K562 (cell line): ENCODE results near the gene FBLN2. TPM values are rescaled to one million over a fixed set of nuclear protein-coding genes. Genes with fewer than 3 reads are reported as not detected.

Experiments used
- ATAC-seq: fragments of 200-7000 bp; cut with Tn5 transposase; 3 replicates; pipeline ENCODE4 v1.9.1; 2020; ENCODE audit warnings: moderate library complexity
- BruUV-seq: library from RNA; stranded (reverse); fragments of 400-500 nt; replicated peaks from 2 replicates; lab custom pipeline; 2021; lab: Mats Ljungman, UMichigan
- CTCF ChIA-PET: fragments of 300-600 bp; formaldehyde crosslinking; extraction: SDS; loops from one replicate; lab custom pipeline; 2021; ENCODE audit warnings: low intra/inter-chr PET ratio; lab: Yijun Ruan, JAX
- POLR2A ChIA-PET: fragments of 300-600, 350-650 bp; sonication (Branson Sonifier 250); formaldehyde crosslinking; extraction: SDS; loops from one replicate; lab custom pipeline; 2021; ENCODE audit warnings: antibody characterized with exemption, inconsistent platforms; lab: Yijun Ruan, JAX
- DNase-seq, 4 experiments: peaks; one replicate each; pipeline versions ENCODE4 v3.0.0 to v3.0.0-alpha.2; 2011 to 2018; ENCODE audit warnings: low spot score in 3 of 4, mixed read lengths in 3 of 4; ENCODE audit errors: extremely low read depth in 1 of 4
- FAIRE-seq: peaks from 2 replicates; lab custom pipeline; 2011; peaks lifted over from hg19 to GRCh38; lab: Jason Lieb, UNC
- H2AFZ ChIP-seq: 2 replicates; pipeline ENCODE4 v1.6.0; 2011; ENCODE audit warnings: low read depth, low read length, control low read depth, inconsistent platforms
- H3K27ac ChIP-seq: fragments of 200-600 bp; 3 replicates; pipeline ENCODE4 v1.8.0; 2011; ENCODE audit warnings: low read depth, mild to moderate bottlenecking, control low read depth, inconsistent platforms, low read length, moderate library complexity, mixed read lengths; ENCODE audit errors: extremely low read depth
- H3K27me3 ChIP-seq, 2 experiments: fragments of 300-600 bp in 1 of 2; 2 replicates in 1 of 2; 3 replicates in 1 of 2; pipeline versions ENCODE4 v1.6.0 to v1.8.0; 2011; ENCODE audit warnings: inconsistent platforms in 2 of 2, low read length in 2 of 2, mild to moderate bottlenecking in 1 of 2, mixed read lengths in 1 of 2, moderate library complexity in 1 of 2; ENCODE audit not compliant: control insufficient read depth in 2 of 2, insufficient read depth in 2 of 2
- H3K36me3 ChIP-seq: fragments of 300-600 bp; 3 replicates; pipeline ENCODE4 v1.8.0; 2011; ENCODE audit warnings: mild to moderate bottlenecking, low read length, inconsistent platforms; ENCODE audit not compliant: control insufficient read depth, insufficient read depth
- H3K4me1 ChIP-seq, 2 experiments: fragments of 200-600 bp in 1 of 2; replicated peaks in 1 of 2; 2 replicates in 1 of 2; 3 replicates in 1 of 2; pipeline versions ENCODE4 v1.5.1 to v1.8.0; 2011; ENCODE audit warnings: inconsistent platforms in 2 of 2, low read length in 2 of 2, mild to moderate bottlenecking in 1 of 2, mixed read lengths in 1 of 2, moderate library complexity in 1 of 2; ENCODE audit not compliant: control insufficient read depth in 2 of 2, insufficient read depth in 2 of 2
- H3K4me2 ChIP-seq: 2 replicates; pipeline ENCODE4 v1.6.1; 2011; ENCODE audit warnings: low read length, control low read depth, inconsistent platforms, mixed read lengths; ENCODE audit not compliant: insufficient read depth
- H3K4me3 ChIP-seq: fragments of 200-600 bp; sonication (generic), shearing (Covaris generic); 2 replicates; pipeline ENCODE4 v1.5.1; 2016; ENCODE audit warnings: control low read depth, inconsistent platforms
- H3K79me2 ChIP-seq: fragments of 200-600 bp; 3 replicates; pipeline ENCODE4 v1.8.0; 2011; ENCODE audit warnings: low read length, inconsistent platforms; ENCODE audit not compliant: control insufficient read depth, insufficient read depth
- H3K9ac ChIP-seq, 2 experiments: 2 replicates each; pipeline versions ENCODE4 v1.6.0 to v1.6.1; 2011; ENCODE audit warnings: low read depth in 2 of 2, low read length in 2 of 2, control low read depth in 1 of 2, inconsistent platforms in 1 of 2, mild to moderate bottlenecking in 1 of 2, mixed read lengths in 1 of 2; ENCODE audit not compliant: insufficient read depth in 1 of 2
- H3K9me1 ChIP-seq: one replicate; pipeline ENCODE4 v1.6.0; 2011; ENCODE audit warnings: inconsistent platforms, mild to moderate bottlenecking, low read length, moderate library complexity; ENCODE audit not compliant: control insufficient read depth, insufficient read depth
- H3K9me3 ChIP-seq: replicated peaks from 2 replicates; pipeline ENCODE4 v1.5.1; 2011; ENCODE audit warnings: low read depth, low read length, inconsistent platforms; ENCODE audit not compliant: control insufficient read depth, insufficient read depth
- H4K20me1 ChIP-seq: replicated peaks from 2 replicates; pipeline ENCODE4 v1.6.1; 2011; ENCODE audit warnings: low read length, inconsistent platforms, mixed read lengths; ENCODE audit not compliant: control insufficient read depth, insufficient read depth
- CBFA2T3 ChIP-seq: fragments of 450-650 bp; IDR thresholded peaks from 2 replicates; pipeline ENCODE4 v1.6.1; 2017
- EGR1 ChIP-seq: fragments of 450-650 bp; conservative IDR thresholded peaks from 2 replicates; pipeline ENCODE4 v1.6.1; 2017; ENCODE audit warnings: mild to moderate bottlenecking
- HMG20B ChIP-seq: fragments of 250-450 bp; sonication (Bioruptor Pico); IDR thresholded peaks from 2 replicates; pipeline ENCODE4 v1.5.0; 2021; ENCODE audit warnings: mild to moderate bottlenecking
- NELFE ChIP-seq: IDR thresholded peaks from 2 replicates; pipeline ENCODE4 v1.6.1; 2011; ENCODE audit warnings: mild to moderate bottlenecking; ENCODE audit not compliant: insufficient read depth, insufficient read length
- PBX2 ChIP-seq, 2 experiments: IDR thresholded peaks in 1 of 2; conservative IDR thresholded peaks in 1 of 2; 2 replicates each; pipeline ENCODE4 v1.6.1; 2016; ENCODE audit warnings: low read depth in 2 of 2, mild to moderate bottlenecking in 1 of 2, missing compliant biosample characterization in 1 of 2, missing genetic modification characterization in 1 of 2, moderate library complexity in 1 of 2
- RBM22 ChIP-seq: fragments of 200-400 bp; formaldehyde crosslinking; IDR thresholded peaks from 2 replicates; pipeline ENCODE4 v1.6.1; 2018; ENCODE audit warnings: low read length, low read depth; ENCODE audit not compliant: poor library complexity, severe bottlenecking
- RFX5 ChIP-seq: IDR thresholded peaks from 2 replicates; pipeline ENCODE4 v1.6.1; 2011; ENCODE audit warnings: low read depth, mild to moderate bottlenecking, improper control_type of control experiment, low read length
- U2AF1 ChIP-seq: fragments of 200-400 bp; formaldehyde crosslinking; optimal IDR thresholded peaks from 2 replicates; pipeline ENCODE3; 2017; ENCODE audit warnings: mild to moderate bottlenecking, low read depth, low read length, moderate library complexity
- ZFP1 ChIP-seq: fragments of 450-650 bp; formaldehyde crosslinking; IDR thresholded peaks from 2 replicates; pipeline ENCODE4 v1.4.0; 2020; ENCODE audit warnings: mild to moderate bottlenecking, mixed read lengths
- ZNF274 ChIP-seq: IDR thresholded peaks from 2 replicates; pipeline ENCODE4 v1.6.1; 2011; ENCODE audit warnings: low read depth, mild to moderate bottlenecking, low read length, moderate library complexity, borderline replicate concordance
- ZNF324 ChIP-seq: fragments of 250-450 bp; sonication (Bioruptor Pico); IDR thresholded peaks from 2 replicates; pipeline ENCODE4 v1.4.0; 2020; ENCODE audit warnings: mild to moderate bottlenecking
- ZNF644 ChIP-seq: fragments of 200-800 bp; sonication (Bioruptor generic); IDR thresholded peaks from 2 replicates; pipeline ENCODE4 v1.6.1; 2016; ENCODE audit warnings: low read depth, missing genetic modification characterization, missing compliant biosample characterization
- ZNF77 ChIP-seq: fragments of 250-450 bp; sonication (Bioruptor Pico); IDR thresholded peaks from 2 replicates; pipeline ENCODE4 v1.5.0; 2020
- ZNF830 ChIP-seq: fragments of 250-450 bp; sonication (Bioruptor Pico); IDR thresholded peaks from 2 replicates; pipeline ENCODE4 v1.5.0; 2021; ENCODE audit warnings: mild to moderate bottlenecking
- WGBS: fragments of 100-300 bp; shearing (Covaris generic); methylation state at CpG from one replicate; pipeline ENCODE4 v1.1.6; 2016; ENCODE audit warnings: low coverage, mixed read lengths; ENCODE audit not compliant: insufficient coverage; ENCODE audit errors: missing lambda C conversion rate; 5-methylcytosine and 5-hydroxymethylcytosine counted together
- in situ Hi-C: fragments of 300-500 bp; cut with MboI; formaldehyde crosslinking; loops from 4 replicates; pipeline ENCODE4 v1.15.0; 2018; ENCODE audit warnings: inconsistent platforms, mixed read lengths
- intact Hi-C: fragments of 100-400 bp; cut with micrococcal nuclease; formaldehyde crosslinking; loops from 2 replicates; pipeline ENCODE4 v1.14.2; 2022
- polyA plus RNA-seq, 8 experiments: library from polyadenylated mRNA; depleted of rRNA in 4 of 8; stranded (reverse) in 5 of 8; unstranded in 3 of 8; fragments of >200 nt; fragmentation: Nextera tagmentation in 2 of 8; fragmentation: Illumina TruSeq in 1 of 8; extraction: Ambion mirVana in 2 of 8; extraction: Trizol in 1 of 8; gene quantifications; 2 replicates each; pipeline versions ENCODE4 v1.2.1 to v1.2.3, GENCODE V29; 2011 to 2014; ENCODE audit warnings: inconsistent platforms in 1 of 8, missing spikeins in 1 of 8
- total RNA-seq, 7 experiments: library from RNA; depleted of rRNA in 6 of 7; stranded (reverse); fragments of >200 nt in 6 of 7; fragmentation: Illumina TruSeq in 2 of 7; extraction: Trizol in 2 of 7; gene quantifications; 2 replicates each; pipeline versions ENCODE4 v1.2.1 to v1.2.3, GENCODE V29; 2011 to 2021; ENCODE audit warnings: low replicate concordance in 1 of 7
- TF ChIP-seq, protein P1 (sequence below): fragments of 250-450 bp; sonication (Bioruptor Pico); IDR thresholded peaks from 2 replicates; pipeline ENCODE4 v1.4.0; 2020; ENCODE audit warnings: mild to moderate bottlenecking, moderate library complexity
- TF ChIP-seq, protein P2 (sequence below): fragments of 450-650 bp; formaldehyde crosslinking; IDR thresholded peaks from 2 replicates; pipeline ENCODE4 v1.4.0; 2020; ENCODE audit warnings: mild to moderate bottlenecking, mixed read lengths
- TF ChIP-seq, protein P3 (sequence below): sonication (generic); formaldehyde crosslinking; IDR thresholded peaks from 2 replicates; pipeline ENCODE4 v1.9.0; 2022; ENCODE audit warnings: mild to moderate bottlenecking, missing genetic modification reagents

FBLN2 gene
- total and polyA plus RNA-seq, 9 of the 15 experiments (the other 6 are each of a cell fraction or from before 2014, with no cell fraction given), result 0.03 to 0.10 (median 0.04) TPM; not detected in 6

GRCh38 chr3:13642597-13642996 is 93.7 kb downstream of the FBLN2 start:
- H3K9me3 ChIP-seq, result no peaks in the 10 kb centered on the region
- H4K20me1 ChIP-seq, result peaks cover 22% of the 10 kb centered on the region
- H3K9me1 ChIP-seq, result no peaks in the 10 kb centered on the region
- no peaks in the 10 kb centered on the region for H3K36me3 ChIP-seq
- no peak for ATAC-seq
- intact Hi-C loops, result loop anchor here (10.0 kb wide), 2 partner anchors 88 to 418 kb away; no protein-coding TSS in a partner anchor
- no peak overlapping the region for H2AFZ ChIP-seq
- no peak overlapping the region for H3K4me3 ChIP-seq
- 2% methylated on average over 6 of the region's 6 CpGs for WGBS
- H3K27me3 ChIP-seq, result peaks cover 61 to 91% of the 10 kb centered on the region in 2 experiments
- H3K4me2 ChIP-seq, result no peak overlapping the region
- no peak overlapping the region for H3K27ac ChIP-seq
- in situ Hi-C loops, result loop anchor here (10.0 kb wide), 1 partner anchor 548 kb away; no protein-coding TSS in a partner anchor
- no TSS peak for BruUV-seq
- DNase-seq, result no peak
- no peak for FAIRE-seq
- H3K79me2 ChIP-seq, result no peaks in the 10 kb centered on the region
- peaks cover 0 to 7% of the 10 kb centered on the region in 2 experiments; a peak in 1 of 5 replicates for H3K4me1 ChIP-seq
- H3K9ac ChIP-seq, result no peak overlapping the region
- ChIA-PET CTCF (interaction anchor here (1.4 kb wide), 1 partner anchor 146 kb away, joined by 5 read pairs; no protein-coding TSS in a partner anchor), POLR2A (interaction anchor here (0.6 to 1.0 kb wide), 3 partner anchors 8 to 146 kb away, joined by 3 read pairs; no protein-coding TSS in a partner anchor)
- no peak for TF ChIP-seq PBX2 (CRISPR knock-in tag; IDR thresholded peaks at IDR 0.05; ENCODE audit: low read depth)
- TF ChIP-seq PBX2 (tag; conservative IDR thresholded peaks at IDR 0.05; ENCODE audit: low read depth), result no peak
- no peak for TF ChIP-seq ZNF274
- TF ChIP-seq, protein P1, sequence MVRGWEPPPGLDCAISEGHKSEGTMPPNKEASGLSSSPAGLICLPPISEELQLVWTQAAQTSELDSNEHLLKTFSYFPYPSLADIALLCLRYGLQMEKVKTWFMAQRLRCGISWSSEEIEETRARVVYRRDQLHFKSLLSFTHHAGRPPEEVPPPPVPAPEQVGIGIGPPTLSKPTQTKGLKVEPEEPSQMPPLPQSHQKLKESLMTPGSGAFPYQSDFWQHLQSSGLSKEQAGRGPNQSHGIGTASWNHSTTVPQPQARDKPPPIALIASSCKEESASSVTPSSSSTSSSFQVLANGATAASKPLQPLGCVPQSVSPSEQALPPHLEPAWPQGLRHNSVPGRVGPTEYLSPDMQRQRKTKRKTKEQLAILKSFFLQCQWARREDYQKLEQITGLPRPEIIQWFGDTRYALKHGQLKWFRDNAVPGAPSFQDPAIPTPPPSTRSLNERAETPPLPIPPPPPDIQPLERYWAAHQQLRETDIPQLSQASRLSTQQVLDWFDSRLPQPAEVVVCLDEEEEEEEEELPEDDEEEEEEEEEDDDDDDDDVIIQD (CRISPR knock-in tag), result no peak
- TF ChIP-seq U2AF1, result no peak
- TF ChIP-seq, protein P2, sequence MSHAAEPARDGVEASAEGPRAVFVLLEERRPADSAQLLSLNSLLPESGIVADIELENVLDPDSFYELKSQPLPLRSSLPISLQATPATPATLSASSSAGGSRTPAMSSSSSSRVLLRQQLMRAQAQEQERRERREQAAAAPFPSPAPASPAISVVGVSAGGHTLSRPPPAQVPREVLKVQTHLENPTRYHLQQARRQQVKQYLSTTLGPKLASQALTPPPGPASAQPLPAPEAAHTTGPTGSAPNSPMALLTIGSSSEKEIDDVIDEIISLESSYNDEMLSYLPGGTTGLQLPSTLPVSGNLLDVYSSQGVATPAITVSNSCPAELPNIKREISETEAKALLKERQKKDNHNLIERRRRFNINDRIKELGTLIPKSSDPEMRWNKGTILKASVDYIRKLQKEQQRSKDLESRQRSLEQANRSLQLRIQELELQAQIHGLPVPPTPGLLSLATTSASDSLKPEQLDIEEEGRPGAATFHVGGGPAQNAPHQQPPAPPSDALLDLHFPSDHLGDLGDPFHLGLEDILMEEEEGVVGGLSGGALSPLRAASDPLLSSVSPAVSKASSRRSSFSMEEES (CRISPR knock-in tag), result no peak
- TF ChIP-seq RFX5, result no peak
- TF ChIP-seq CBFA2T3, result no peak
- no peak for TF ChIP-seq ZNF830 (CRISPR knock-in tag)
- TF ChIP-seq, protein P3, sequence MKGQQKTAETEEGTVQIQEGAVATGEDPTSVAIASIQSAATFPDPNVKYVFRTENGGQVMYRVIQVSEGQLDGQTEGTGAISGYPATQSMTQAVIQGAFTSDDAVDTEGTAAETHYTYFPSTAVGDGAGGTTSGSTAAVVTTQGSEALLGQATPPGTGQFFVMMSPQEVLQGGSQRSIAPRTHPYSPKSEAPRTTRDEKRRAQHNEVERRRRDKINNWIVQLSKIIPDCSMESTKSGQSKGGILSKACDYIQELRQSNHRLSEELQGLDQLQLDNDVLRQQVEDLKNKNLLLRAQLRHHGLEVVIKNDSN, result no peak
- TF ChIP-seq HMG20B, result no peak
- TF ChIP-seq ZNF324 (CRISPR knock-in tag), result no peak
- TF ChIP-seq RBM22, result no peak
- no peak for TF ChIP-seq ZFP1 (CRISPR knock-in tag)
- TF ChIP-seq ZNF644 (tag), result no peak
- no peak for TF ChIP-seq NELFE
- TF ChIP-seq EGR1, result no peak
- no peak for TF ChIP-seq ZNF77 (CRISPR knock-in tag)
